ENCODE measurements around the gene WIPF2. TPM values are rescaled to one million over a fixed set of nuclear protein-coding genes. Genes with fewer than 3 reads are reported as not detected.
A peak's percentile ranks its signal among the peaks of the same experiment; 100 is the strongest.
"Not testable (repeated sequence)": the region's sequence is repeated elsewhere in the genome, so short reads cannot be mapped to it uniquely, and the experiment has no call there.

Gene WIPF2
- total and polyA plus RNA-seq, 2 donors from 2014 or later: 9.9 to 36.4 TPM

DNA sequence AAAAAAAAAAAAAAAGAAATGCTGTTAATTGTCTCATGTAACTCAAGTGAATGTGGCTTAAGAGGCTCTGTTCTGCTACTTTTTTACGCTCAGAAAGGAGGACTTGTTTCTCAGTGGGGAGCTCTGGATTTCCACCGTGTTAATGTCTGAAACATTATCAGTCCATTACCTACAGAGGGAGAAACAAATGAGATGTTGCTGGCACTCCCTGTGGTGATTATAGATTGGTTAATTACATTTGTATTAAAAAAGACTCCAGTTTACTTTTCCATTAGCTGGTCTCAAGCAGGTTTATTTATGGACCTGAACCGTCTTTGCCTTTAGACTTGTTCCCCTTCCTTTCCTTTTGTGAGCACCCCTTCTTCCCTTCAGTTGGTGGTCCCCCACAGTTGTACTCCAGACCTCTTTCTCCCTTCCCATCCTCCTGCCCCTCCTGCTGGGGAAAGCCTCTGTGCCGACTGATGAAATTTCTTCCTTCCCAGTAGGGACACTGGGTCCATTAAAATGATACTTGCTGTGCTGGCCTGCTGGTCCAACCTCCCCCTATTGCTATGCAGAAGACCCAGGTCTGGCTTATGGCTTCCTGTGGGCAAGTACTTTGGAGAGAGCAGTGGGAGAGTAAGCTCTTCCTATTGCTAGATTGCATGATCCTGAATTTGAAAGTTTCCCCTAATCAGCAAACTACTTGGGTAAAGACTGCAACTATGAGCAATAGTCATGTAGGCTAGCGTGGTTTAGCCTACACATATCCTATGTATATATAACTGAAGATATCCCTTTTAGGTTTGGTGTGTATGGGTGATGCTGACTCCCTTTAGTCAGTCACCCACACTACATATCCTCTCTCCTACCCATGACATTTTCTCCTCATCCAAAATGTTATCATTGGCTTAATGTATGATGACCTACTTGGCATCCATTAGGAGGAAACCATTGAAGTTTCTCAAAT is 76.7 kb downstream of the WIPF2 start:
- Histone ChIP-seq H3K27me3 (ENCODE audit: control insufficient read depth, insufficient read depth, low read length) (no peaks in the 10 kb centered on the region), H3K4me3 (ENCODE audit: low read length in 3 of 3) (no peak overlapping the region), H3K9ac (ENCODE audit: low read length in 3 of 3) (no peak overlapping the region), H3K9me3 (ENCODE audit: control insufficient read depth in 2 of 3, insufficient read depth in 1 of 3, low read length in 3 of 3) (no peaks in the 10 kb centered on the region), H3K36me3 (ENCODE audit: control insufficient read depth in 2 of 3, insufficient read depth in 3 of 3, low read length in 3 of 3) (no peaks in the 10 kb centered on the region), H3K4me1 (ENCODE audit: control insufficient read depth in 2 of 3, insufficient read depth in 2 of 3, low read depth in 1 of 3, low read length in 3 of 3) (no peaks in the 10 kb centered on the region), H3K27ac (ENCODE audit: low read depth in 2 of 2, low read length in 2 of 2) (no peak overlapping the region)
- TF ChIP-seq, protein P1, sequence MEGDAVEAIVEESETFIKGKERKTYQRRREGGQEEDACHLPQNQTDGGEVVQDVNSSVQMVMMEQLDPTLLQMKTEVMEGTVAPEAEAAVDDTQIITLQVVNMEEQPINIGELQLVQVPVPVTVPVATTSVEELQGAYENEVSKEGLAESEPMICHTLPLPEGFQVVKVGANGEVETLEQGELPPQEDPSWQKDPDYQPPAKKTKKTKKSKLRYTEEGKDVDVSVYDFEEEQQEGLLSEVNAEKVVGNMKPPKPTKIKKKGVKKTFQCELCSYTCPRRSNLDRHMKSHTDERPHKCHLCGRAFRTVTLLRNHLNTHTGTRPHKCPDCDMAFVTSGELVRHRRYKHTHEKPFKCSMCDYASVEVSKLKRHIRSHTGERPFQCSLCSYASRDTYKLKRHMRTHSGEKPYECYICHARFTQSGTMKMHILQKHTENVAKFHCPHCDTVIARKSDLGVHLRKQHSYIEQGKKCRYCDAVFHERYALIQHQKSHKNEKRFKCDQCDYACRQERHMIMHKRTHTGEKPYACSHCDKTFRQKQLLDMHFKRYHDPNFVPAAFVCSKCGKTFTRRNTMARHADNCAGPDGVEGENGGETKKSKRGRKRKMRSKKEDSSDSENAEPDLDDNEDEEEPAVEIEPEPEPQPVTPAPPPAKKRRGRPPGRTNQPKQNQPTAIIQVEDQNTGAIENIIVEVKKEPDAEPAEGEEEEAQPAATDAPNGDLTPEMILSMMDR (IDR thresholded peaks at IDR 0.05; ENCODE audit: borderline replicate concordance, extremely low read depth, insufficient read depth): no peak
- no peak for FAIRE-seq
- no peak for DNase-seq
- intact Hi-C loops (cut with DNase I): loop anchor here (10.0 kb wide), 1 partner anchor 101 kb away; no protein-coding TSS in a partner anchor

DNA sequence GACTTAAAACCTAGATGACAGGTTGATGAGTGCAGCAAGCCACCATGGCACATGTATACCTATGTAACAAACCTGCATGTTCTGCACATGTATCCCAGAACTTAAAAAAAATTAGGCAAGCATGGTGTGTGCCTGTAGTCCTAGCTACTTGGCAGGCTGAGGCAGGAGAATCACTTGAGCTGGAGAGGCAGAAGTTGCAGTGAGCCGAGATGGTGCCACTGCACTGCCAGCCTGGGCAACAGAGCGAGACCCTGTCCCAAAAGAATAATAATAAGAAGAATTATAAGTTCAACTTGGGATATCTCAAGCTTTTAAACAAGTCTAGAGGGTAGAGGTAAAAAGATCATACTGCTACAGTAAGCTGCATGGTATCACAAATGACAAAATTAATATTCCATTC is 78.4 kb downstream of the WIPF2 start:
- TF ChIP-seq, protein P1 (IDR thresholded peaks at IDR 0.05; ENCODE audit: borderline replicate concordance, extremely low read depth, insufficient read depth): no peak
- Histone ChIP-seq H3K27ac (ENCODE audit: low read depth in 2 of 2, low read length in 2 of 2) (no peak overlapping the region), H3K36me3 (ENCODE audit: control insufficient read depth in 2 of 3, insufficient read depth in 3 of 3, low read length in 3 of 3) (no peaks in the 10 kb centered on the region), H3K4me1 (ENCODE audit: control insufficient read depth in 2 of 3, insufficient read depth in 2 of 3, low read depth in 1 of 3, low read length in 3 of 3) (no peaks in the 10 kb centered on the region), H3K27me3 (ENCODE audit: control insufficient read depth, insufficient read depth, low read length) (no peaks in the 10 kb centered on the region), H3K9me3 (ENCODE audit: control insufficient read depth in 2 of 3, insufficient read depth in 1 of 3, low read length in 3 of 3) (no peaks in the 10 kb centered on the region), H3K4me3 (ENCODE audit: low read length in 3 of 3) (no peak overlapping the region), H3K9ac (ENCODE audit: low read length in 3 of 3) (no peak overlapping the region)
- intact Hi-C loops (cut with DNase I): loop anchor here (10.0 kb wide), 1 partner anchor 103 kb away; no protein-coding TSS in a partner anchor
- no peak for DNase-seq
- no peak for FAIRE-seq

DNA sequence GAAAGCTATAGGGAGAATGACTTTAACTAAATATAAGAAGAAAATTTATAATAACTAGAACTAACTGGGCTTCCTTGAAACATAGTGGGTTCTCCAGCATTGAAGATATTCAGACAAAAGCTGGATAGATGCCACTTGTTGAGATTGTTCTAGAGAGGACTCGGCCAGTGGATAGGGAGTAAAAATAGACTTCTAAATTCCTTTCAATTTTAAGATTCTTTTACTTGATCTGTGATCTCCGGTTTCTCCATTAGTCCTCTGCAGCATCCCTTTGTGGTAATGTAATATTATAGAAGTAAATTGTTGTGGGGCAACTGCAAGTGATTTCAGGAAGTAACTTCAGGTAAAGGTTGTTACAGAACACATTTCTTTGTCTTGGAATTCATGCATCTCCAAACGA is 79.6 kb downstream of the WIPF2 start:
- Histone ChIP-seq H3K27me3 (ENCODE audit: control insufficient read depth, insufficient read depth, low read length) (no peaks in the 10 kb centered on the region), H3K27ac (ENCODE audit: low read depth in 2 of 2, low read length in 2 of 2) (no peak overlapping the region), H3K9me3 (ENCODE audit: control insufficient read depth in 2 of 3, insufficient read depth in 1 of 3, low read length in 3 of 3) (no peaks in the 10 kb centered on the region), H3K4me3 (ENCODE audit: low read length in 3 of 3) (no peak overlapping the region), H3K4me1 (ENCODE audit: control insufficient read depth in 2 of 3, insufficient read depth in 2 of 3, low read depth in 1 of 3, low read length in 3 of 3) (peaks cover 4 to 6% (median 6%) of the 10 kb centered on the region in 3 donors), H3K36me3 (ENCODE audit: control insufficient read depth in 2 of 3, insufficient read depth in 3 of 3, low read length in 3 of 3) (peaks cover 0 to 3% (median 0%) of the 10 kb centered on the region in 3 donors), H3K9ac (ENCODE audit: low read length in 3 of 3) (no peak overlapping the region)
- intact Hi-C loops (cut with DNase I): loop anchor here (10.0 kb wide), 1 partner anchor 104 kb away; no protein-coding TSS in a partner anchor
- DNase-seq (peak in 1 of 5 donors; percentile 63), FAIRE-seq (no peak)
- TF ChIP-seq, protein P1 (IDR thresholded peaks at IDR 0.05; ENCODE audit: borderline replicate concordance, extremely low read depth, insufficient read depth): no peak

DNA sequence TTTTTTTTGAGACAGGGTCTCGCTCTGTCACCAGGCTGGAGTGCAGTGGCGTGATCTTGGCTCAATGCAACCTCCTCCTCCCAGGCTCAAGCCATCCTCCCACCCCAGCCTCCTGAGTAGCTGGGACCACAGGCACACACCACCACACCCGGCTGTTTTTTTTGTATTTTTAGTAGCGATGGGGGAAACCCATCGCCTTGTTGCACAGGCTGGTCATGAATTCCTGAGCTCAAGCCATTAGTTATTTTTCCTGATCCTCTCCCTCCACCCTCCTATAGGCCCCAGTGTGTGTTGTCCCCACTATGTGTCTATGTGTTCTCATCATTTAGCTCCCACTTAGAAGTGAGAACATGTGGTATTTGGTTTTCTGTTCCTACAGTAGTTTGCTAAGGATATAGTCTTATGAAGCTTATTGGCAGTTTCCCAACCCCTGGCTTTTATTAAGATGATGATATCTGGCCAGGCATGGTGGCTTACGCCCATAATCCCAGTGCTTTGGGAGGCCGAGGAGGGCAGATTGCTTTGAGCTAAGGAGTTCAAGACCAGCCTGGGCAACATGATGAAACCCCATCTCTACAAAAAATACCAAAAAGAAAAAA is 80.2 kb downstream of the WIPF2 start:
- intact Hi-C loops (cut with DNase I): loop anchor here (10.0 kb wide), 1 partner anchor 104 kb away; no protein-coding TSS in a partner anchor
- DNase-seq; H3K27me3 ChIP-seq (ENCODE audit: control insufficient read depth, insufficient read depth, low read length); H3K36me3 ChIP-seq (ENCODE audit: control insufficient read depth in 2 of 3, insufficient read depth in 3 of 3, low read length in 3 of 3); H3K9ac ChIP-seq (ENCODE audit: low read length in 3 of 3); H3K4me1 ChIP-seq (ENCODE audit: control insufficient read depth in 2 of 3, insufficient read depth in 2 of 3, low read depth in 1 of 3, low read length in 3 of 3); FAIRE-seq; H3K9me3 ChIP-seq (ENCODE audit: control insufficient read depth in 2 of 3, insufficient read depth in 1 of 3, low read length in 3 of 3); H3K4me3 ChIP-seq (ENCODE audit: low read length in 3 of 3): not testable (repeated sequence)
- peak overlapping the region in 1 of 2 donors; percentile 36 for H3K27ac ChIP-seq (ENCODE audit: low read depth in 2 of 2, low read length in 2 of 2)
